NT2/D1 (cell line): ENCODE measurements around the gene AMIGO3.

ENCODE experiments used
- SUZ12 ChIP-seq: IDR thresholded peaks from 2 replicates; pipeline ENCODE4 v1.6.1; 2011; ENCODE audit not compliant: insufficient read length, insufficient read depth; ENCODE audit errors: extremely low read depth
- YY1 ChIP-seq: IDR thresholded peaks from 2 replicates; pipeline ENCODE4 v1.6.1; 2011; ENCODE audit not compliant: insufficient read length, insufficient read depth
- ZNF274 ChIP-seq: IDR thresholded peaks from 2 replicates; pipeline ENCODE4 v1.6.1; 2011; ENCODE audit warnings: mild to moderate bottlenecking, low read depth, low read length

DNA sequence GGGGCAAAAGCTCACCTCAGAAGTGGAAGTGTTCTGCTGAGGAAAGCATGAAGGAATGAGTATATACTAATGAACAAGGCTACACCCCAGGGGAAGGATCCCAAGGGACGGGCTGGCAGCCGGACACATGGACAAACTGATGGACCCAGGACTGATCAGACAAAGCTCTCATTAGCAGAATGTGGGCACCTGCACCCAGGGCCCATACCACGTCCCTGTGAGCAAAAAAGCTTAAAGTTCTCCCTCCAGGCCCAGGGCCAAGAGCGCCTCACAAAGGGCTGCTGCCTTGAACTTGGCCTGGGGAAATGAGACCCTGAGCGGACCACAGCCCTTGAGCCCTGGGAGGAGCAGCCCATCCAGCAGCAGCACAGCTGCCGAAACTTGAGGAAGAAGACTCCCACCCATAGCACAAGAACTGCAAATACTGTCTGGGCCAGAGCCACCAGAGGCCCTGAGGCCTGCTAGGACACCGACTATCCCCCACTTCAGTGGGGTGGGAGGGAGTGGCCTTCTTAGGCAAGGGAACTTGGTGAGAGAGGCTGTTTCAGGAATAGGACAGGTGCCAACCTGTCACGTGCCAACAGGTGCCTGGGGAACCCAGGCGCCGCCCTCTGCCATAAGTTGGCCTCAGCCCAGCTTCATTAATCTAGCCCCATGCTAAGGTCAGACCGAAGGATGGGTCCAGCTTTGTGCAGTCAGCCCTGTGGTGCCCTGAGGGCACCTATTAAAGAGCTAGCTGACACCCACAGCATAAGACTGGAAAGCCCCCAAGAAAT lies 6.6 kb upstream of the AMIGO3 start:
- TF ChIP-seq YY1 (no peak), ZNF274 (no peak), SUZ12 (no peak)
